Activated T-cell treated with anti-CD3 and anti-CD28 coated beads for 4 hours (primary cell): Measurements from ENCODE around the gene COX5B.
"Not testable (repeated sequence)": the region's sequence is repeated elsewhere in the genome, so short reads cannot be mapped to it uniquely, and the experiment has no call there.

Experiments used
- DNase-seq: peaks from one replicate; pipeline ENCODE4 v3.0.0-alpha.2; 2020

Gene COX5B

DNA sequence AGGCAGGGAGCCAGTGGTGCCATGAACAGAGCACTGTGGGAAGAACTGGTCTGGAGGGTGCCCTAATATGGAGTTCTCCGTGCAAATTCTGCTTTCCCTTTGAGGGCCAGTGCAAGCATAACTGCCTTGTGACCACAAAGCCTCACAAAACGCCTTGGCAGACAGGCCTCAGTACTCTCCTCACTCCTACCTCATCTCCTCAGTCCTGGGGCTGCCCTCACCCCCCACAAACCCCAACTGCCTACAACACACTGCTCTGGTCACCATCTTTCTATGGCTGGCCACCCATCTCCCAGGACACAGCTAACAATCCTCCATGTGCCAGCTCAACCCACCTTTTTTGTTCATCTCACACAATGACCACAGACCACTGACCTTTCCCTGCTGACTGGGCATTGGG, 8.9 kb downstream of the COX5B start:
- no peak for DNase-seq

DNA sequence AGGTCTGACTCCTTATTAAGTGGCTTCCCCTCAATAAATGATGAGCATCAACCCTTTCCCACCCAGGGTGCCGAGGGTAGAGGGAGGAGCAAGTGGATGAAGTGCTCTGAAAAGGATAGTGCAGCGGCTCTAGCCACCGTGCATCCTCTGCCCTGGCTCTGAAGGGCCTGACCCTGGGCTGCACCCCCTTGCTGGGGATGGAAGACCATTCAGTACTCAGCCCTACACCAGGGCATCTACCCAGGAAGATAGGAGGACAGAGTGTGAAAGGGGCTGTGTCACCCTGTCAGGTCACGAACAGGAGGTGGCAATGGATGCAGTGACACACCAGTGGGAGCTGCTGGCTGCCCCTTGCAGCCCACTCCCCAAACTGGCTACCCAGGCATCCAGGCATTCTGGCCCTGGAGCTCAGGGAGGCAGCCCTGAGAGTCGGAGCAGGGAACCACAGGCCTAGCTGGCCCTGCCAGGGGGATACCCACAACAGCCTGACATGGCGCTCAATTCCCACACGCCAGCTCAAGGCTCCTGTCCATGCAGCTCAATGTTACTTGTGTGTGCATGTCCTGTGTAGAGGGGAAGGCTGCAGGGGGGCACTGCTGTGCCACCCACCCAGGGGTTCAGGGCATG, 10.4 kb downstream of the COX5B start:
- no peak for DNase-seq

GRCh38 chr2:97656905-97657587, 11.2 kb downstream of the COX5B start:
- no peak for DNase-seq

- DNase-seq, result no peak
Measured at GRCh38 chr2:97657986-97658690, 12.3 kb downstream of the COX5B start.

- no peak for DNase-seq
Measured at GRCh38 chr2:97658691-97659157, 12.9 kb downstream of the COX5B start.

GRCh38 chr2:97659256-97660043, 13.6 kb downstream of the COX5B start:
- no peak for DNase-seq

DNA sequence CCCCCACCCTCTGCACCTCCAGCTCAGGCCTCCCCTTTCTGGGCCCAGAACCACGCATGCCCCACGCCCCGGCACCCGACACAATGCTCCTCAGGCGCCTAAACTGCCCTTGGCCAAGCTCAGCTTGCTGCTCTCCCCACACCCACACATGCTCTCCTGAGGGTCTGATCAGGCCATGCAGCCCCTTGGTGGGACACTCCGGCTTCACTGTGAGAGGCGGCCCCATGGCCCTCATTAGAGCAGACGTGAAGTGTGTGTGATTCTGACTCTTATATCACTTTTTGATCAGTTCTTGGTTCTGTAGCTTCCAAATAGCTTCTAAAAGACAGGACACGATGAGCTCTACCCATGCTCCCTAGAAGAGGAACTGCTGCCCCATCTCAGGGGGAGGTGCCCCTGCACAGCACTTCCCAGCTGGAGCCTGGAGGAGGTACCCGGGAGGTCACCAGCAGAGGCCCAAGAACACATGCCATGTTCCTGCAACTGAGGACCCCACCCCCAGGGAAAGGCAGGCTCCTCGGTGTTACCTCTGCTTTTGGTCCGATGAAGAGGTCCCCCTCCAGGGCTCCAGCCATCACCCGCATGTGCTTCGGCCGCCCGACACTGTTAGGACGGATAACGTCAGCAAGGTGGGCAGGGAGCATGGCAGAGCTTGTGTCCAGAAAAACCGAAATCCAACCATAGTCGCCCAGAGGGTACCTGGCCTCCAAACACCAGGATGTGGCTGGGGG, 14.3 kb downstream of the COX5B start:
- no peak for DNase-seq

- no peak for DNase-seq
Measured at GRCh38 chr2:97660775-97661389, 15.0 kb downstream of the COX5B start.

DNA sequence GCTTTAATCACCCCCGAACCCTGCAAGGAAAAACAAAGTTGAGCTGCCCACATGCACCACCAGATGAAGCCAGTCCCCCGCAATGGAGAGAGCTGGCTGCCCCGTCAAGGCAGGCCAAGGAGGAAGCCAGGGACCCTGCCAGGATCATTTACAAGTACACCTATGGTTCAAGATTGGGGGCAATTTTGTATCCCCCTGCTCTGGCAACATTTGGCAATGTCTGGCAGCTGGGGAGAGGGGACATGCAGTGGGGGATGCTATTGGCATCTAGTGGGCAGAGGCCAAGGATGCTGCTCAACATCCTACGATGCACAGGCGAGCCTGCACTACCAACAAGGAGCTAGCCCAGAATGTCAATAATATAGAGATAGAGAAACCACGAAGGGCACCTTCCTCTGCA, 16.1 kb downstream of the COX5B start:
- DNase-seq, result no peak

DNA sequence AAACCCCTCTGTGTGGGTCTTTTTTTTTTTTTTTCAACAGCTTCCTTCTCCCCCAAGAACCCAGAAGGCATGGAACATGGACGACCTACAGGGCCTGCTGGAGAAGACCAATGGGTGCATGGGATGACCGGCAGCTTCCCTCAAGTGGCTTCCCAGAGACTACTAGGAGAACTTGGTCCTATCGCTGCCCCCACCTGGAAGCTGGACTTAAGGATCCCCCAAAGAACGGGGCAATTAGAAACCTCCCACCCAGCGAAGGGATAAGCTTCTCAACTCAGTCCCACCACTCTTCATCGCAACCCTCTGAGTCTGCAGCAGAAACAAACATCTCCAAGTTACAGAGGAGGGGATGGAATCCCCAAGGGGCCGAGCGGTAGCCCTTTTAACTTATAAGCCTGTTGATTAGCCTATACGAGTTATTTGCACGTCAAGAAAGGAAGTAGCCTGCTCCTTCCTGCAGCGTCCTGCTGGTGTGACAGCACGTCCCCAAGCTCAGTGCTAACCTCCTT, 16.6 kb downstream of the COX5B start:
- no peak for DNase-seq

DNA sequence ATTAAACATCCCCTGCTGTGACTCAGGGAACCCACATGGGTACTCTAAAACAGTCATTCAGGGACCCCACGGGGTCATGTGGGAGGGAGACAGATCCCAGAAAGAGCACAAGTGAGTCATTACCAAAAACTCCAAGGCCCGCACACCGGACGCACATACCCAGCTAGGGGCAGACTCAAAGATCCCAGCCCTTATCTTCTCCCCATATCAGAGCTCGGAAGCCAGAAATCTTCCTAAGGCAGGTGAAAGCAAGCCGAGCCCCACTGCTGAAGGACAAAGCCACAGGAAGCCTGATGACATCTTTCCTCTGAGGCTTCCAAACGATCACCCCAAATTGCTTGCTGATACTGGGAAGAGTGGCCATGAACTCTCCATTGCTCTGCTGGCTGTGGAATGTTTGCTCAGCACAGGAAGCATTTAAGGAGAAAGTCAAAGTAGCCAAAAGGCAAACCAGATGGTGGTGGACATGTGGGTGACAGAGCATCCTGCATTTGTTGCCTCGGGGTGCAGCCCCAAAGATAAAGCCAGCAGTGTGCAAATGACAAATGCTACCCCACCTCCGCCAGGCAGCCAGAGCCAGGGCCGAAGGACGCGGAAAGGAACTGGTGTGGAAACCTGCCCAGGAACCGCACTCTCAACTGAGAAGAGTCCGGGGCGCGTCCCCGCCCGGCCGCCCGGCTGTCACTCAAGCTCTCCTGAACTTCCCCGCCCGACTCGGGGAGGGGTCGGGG, 17.2 kb downstream of the COX5B start:
- peak; percentile 73 for DNase-seq

DNA sequence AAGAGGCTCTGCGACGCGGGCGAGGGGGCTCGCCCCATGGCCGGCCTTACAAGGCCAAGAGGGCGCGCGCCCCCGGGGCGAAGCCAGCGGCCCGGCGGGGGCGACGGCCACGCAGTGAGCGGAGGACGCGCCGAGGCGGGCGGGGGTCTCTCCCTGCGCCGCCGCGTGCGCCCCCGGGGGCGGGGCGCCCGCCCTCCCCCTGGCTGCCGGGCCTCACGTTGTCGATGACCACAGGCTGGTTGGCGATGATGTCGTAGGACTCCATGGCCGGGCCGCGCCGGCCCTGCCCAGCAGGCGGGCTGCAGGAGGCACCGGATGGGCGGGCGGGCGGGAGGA, 17.7 kb downstream of the COX5B start:
- DNase-seq, result no peak

GRCh38 chr2:97663962-97664635, 18.2 kb downstream of the COX5B start, which contains the start of gene ACTR1B:
ACTR1B (minus strand) TSS chr2:97664044; CDS start chr2:97663890, 154 bp downstream.
- peak; percentile 94 for DNase-seq

- DNase-seq, result no peak
Measured at GRCh38 chr2:97664636-97664970, 18.7 kb downstream of the COX5B start.

DNA sequence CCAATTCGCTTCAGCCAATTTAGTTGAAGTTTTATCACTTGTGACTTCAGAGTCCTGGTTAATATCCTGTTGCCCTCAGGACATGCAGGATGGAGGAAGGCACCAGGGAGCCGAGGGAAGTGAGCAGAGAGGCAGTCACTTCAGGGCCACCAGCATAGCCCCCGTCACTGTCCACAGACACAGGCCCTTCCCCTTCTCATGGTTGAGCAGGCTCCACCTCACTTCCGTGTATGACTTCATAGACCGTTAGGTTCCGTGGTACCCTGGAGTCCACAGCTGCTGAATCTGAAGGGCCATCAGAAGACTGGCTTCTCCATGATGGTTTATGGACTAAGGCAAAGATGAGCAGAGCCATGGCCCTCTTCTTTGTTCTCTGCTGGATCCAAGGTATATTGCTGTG, 23.6 kb downstream of the COX5B start, which contains the start of gene C2orf92:
TSS of gene C2orf92 (plus strand) at position 266 of the 400 bp plus-strand sequence. CDS start at position 342, 76 bp downstream.
- no peak for DNase-seq

- DNase-seq, result no peak
Measured at GRCh38 chr2:97670471-97670870, 24.6 kb downstream of the COX5B start.

- DNase-seq, result no peak
Measured at GRCh38 chr2:97671526-97671925, 25.7 kb downstream of the COX5B start.

- not testable (repeated sequence) for DNase-seq
Measured at GRCh38 chr2:97672606-97673140, 26.8 kb downstream of the COX5B start.

DNA sequence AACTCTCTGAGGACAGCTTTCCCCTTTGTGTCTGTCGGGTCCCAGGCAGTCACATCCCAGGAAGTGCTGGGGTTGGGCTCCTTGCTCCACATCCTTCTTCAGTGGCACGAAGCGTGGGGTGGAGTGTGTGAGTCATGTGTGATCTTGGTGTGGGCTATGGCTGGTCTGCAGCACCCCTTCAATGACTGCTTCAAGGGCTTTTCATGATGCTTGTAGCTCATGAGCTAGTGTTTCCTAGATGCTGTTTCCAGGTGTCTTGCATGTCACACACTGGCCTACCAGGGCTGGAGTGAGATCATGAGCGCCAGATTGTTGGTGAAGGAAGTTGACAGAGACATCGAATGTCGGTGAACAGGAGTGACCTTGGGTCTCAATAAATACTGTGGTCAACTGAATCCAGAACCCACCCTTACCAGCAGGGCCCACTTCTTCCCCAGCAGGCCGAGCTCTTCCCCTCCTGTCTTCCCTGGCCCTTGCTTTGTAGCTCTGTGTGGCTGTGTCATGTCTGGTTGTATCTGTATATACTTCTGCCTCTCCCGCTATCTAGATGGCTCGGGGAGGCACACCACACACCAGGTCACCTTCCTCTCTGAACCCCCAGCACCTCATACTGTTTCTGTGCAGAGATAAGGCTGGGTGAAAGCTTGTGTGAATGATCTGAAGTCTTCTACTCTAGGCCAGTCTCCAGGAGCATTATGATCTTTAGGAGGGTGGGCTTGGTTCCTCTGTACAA, 27.5 kb downstream of the COX5B start:
- no peak for DNase-seq

DNA sequence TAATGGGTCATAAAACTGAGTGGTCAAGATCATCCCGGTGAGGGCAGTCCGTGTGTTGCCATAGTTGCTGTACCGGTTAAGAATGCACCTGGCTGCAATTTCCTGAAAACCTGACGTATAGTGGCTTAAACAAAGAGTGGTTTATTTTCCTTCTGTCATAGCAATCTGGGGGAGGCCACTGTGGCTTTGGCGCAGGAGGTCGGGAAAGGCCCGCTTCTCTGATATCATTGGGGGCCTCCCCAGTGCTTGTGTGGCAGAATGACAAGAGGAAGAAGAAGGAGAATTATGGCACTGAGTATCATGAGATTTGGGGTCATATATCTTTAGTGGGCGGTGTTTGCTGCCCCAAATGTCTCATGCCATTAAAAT, 28.0 kb downstream of the COX5B start:
- DNase-seq, result no peak
